NCI-H524 treated with DMSO at 0.1 percent for 48 hours (cell line): ENCODE measurements around the gene SOCS7.
"Not testable (repeated sequence)": the region's sequence is repeated elsewhere in the genome, so short reads cannot be mapped to it uniquely, and the experiment has no call there.

Source experiments
- DNase-seq: peaks from one replicate; lab custom pipeline; 2025; lab: John Stamatoyannopoulos, UW

The SOCS7 gene

GRCh38 chr17:38421171-38421841, 69.7 kb downstream of the SOCS7 start:
- no peak for DNase-seq

GRCh38 chr17:38421871-38422827, 70.5 kb downstream of the SOCS7 start:
- peak; percentile 30 for DNase-seq

DNA sequence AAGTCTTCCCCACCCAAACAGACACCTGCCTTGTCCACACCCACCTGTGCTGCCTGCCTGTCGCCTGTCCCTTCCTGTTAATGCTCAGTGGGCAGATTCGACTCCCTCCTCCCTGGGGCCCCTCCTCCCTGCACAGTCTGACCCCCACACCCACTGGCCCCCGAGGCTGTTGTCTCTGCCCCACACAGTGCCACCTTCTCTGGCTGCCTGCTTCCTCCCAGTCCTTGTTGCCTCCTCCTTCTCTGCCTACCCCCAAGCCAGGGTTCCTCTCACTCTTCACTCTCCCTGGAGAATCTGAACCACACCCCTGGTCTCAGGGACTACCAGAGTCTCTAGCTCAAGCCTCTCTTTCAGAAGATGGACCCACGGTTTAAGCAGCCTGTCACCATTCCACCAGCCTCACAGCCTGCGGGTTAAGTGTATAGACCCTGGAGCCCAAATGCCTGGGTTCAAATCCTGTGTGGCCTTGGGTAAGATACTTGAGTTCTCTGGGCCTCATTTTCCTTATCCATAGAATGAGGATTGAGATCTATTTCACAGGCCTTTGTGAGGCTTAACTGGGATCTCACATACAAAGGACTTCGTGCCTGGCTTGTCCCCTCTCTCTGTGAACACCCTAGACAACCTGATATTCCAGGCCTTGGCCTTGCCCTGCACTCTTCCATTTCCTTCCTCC, 72.8 kb downstream of the SOCS7 start:
- DNase-seq = no peak

DNA sequence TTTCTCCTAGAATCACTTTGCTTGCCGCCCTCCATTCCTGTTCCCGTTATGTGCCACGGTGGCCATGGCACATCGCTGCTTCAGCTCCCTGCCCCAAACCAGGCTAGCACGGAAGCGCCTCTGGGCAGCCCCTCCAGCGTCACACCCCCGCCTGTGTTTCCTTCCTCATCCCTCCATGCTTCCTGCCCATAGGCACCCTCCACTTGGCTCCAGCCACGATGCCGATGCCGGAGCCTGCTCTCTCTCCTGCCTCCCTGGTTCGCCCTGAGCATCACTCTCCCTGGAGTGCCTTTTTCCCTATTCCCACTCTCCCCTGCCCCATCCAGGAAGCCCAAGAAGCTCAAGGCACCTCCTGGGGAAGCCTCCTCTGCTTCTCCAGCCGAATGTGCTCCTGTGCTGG, 73.4 kb downstream of the SOCS7 start:
- no peak for DNase-seq

- no peak for DNase-seq
These were observed 74.1 kb downstream of the SOCS7 start for GRCh38 chr17:38425744-38426143.

DNA sequence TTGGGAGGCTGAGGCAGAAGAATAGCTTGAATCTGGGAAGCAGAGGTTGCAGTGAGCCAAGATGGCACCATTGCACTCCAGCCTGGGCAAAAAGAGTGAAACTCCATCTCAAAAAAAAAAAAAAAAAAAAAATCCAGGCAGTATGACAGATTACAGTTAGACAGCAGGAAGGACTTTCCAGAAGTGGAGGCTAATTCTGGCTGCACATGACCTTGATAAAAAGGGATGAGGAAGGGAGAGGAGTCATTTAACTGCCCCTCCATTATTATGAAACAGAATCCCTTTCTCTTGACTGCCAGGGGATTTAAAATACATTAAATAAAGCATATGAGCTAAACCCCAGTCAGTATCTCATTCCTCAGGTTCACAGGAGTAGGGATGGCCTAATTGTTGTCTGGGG, 74.8 kb downstream of the SOCS7 start:
- DNase-seq = no peak

DNA sequence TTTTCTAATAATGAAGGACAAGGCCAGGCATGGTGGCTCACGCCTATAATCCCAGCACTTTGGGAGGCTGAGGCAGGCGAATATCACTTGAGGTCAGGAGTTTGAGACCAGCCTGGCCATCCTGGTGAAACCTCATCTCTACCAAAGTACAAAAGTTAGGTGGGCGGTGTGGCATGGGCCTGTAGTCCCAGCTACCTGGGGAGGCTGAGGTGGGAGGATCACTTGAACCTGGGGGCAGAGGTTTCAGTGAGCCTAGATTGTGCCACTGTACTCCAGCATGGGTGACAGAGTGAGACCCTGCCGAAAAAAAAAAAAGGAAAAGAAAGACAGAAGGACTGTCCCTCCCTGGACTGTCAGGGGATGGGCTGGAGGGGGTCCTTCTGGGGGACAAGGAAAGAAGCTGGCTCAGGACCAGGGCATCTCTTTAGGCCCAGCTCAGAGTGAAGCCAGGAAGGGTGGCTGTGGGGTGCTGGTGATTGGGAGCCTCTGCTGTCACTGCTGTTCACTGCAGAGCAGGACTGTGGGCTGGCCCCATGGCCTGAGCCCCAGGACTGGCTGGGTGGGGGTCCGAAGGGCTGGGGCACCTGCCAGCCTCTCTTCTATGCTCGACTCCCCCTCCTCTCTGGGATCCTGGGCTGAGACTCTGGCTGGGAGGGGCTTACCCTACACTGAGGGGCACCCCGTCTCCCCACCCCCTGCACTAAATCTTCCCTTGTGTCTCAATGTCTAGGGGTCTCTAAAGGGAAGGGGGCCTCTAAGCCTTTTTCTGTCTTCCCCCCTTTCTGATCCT, 75.7 kb downstream of the SOCS7 start:
- no peak for DNase-seq

DNA sequence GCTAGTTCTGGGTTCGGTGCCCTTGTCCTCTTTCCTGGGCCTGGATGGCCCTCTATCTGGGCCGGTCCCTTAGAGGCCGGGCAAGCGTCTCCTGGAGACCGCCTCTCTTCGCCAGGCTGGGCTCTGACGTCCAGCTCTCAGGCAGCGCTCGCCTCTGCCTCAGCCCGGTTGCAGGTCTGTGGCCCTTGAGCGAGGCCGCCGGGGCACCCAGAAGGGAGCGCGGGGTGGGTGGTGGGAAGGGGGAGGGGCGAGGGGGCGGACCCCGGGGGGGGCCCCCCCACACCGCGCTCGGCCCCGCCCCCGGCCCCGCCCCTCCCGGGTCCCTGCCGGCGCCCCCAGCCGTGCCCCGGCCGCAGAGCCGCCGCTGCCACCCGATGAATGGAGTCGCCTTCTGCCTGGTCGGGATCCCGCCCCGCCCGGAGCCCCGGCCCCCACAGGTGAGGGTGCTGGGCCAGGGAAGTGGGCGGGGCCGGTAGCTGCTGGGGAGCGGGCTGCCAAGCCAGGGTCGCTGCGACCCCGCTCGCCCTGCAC, 76.5 kb downstream of the SOCS7 start, which contains the start of gene ARHGAP23:
Gene ARHGAP23, plus strand, starts transcription at position 353 of the 531 bp plus-strand sequence. Its CDS starts 22 bp downstream, at position 375.
- no peak for DNase-seq

DNA sequence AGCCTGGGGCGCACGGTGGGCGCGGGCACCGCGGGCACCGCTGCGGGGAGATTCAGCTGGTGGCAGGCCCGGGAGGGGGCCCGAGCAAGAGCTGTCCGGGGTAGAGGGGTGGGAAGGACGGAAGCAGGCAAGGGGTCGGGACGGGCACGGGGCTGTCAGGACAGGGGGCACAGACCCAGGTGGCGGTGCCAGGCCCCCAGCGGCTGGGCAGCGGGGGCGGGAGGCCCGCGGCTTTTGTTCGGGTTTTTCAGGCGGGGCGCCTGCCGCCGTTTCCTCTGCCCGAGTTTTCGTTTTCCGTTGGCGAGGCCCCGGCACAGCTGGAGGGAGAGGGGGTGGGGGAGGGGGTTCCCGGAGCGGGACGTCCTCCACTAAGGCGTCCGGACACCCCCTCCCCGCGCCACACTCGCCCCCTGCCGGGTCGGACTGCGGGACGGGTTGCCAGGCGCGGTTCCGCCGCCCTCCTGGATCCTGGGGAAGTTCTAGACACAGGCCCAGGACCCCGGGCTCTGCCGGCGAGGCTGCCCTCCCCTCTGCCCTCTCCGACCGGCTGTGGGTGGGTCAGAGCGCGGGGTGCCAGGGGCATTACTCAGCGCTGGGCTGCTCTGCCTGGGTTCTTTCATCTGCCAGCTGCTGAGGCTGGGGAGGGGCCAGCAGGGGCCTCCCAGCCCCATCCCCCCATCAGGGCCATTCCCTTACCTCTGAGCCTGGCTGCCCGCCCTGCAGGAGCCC, 77.2 kb downstream of the SOCS7 start:
- no peak for DNase-seq

DNA sequence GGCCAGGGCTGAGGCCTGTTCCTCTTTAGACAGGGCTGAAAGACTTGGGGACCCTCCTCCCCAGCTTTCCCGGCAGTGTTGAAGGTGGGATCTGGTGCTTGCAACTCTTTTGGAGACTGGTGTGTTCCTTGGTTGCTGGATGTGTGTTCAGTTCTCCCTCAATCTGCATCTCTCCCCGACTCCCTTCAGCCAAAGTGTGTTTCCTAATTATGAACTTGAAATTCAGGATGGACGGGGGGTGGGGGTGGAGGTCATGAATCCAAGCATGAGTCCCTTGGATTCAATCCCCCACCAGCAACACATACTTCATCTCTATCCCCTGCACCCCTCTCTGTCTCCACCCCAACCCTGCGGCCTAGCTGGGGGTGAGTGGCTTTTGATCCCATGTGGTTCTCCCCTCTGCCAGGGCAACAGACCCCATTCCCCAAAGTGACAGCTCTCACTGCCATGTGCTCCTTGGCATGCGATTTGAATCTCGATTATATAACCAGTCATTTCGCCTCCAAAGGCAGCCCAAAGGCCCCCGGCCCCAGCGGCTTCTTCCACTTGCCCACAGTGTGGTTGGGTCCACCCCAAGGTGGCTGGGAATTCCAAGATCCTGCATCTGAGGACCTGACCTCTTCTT, 77.9 kb downstream of the SOCS7 start:
- DNase-seq = no peak

- DNase-seq = no peak
These were observed 78.7 kb downstream of the SOCS7 start for GRCh38 chr17:38430316-38430715.

DNA sequence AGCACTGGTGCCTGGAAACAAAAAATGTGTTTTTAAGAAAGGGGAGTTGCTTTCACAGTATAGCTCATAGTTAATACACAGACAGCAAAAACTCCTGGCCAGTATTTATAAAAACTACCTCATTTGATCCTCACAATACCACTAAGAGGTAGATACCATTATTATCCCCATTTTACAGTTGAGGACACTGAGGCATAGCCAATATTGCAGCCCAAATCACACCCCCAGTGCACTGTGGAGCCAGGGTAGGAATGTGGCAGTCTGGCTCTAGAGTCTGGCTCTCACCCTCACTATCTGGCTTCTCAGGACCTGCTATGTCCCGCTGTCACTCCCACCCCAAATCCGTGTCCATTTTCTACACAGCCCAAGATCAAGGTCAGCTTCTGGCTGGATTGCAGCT, 79.2 kb downstream of the SOCS7 start:
- DNase-seq = no peak

GRCh38 chr17:38431346-38432145, 79.9 kb downstream of the SOCS7 start:
- DNase-seq = no peak

GRCh38 chr17:38434178-38434665, 82.6 kb downstream of the SOCS7 start:
- DNase-seq = no peak

- DNase-seq = no peak
These were observed 84.2 kb downstream of the SOCS7 start for GRCh38 chr17:38435795-38436194.

DNA sequence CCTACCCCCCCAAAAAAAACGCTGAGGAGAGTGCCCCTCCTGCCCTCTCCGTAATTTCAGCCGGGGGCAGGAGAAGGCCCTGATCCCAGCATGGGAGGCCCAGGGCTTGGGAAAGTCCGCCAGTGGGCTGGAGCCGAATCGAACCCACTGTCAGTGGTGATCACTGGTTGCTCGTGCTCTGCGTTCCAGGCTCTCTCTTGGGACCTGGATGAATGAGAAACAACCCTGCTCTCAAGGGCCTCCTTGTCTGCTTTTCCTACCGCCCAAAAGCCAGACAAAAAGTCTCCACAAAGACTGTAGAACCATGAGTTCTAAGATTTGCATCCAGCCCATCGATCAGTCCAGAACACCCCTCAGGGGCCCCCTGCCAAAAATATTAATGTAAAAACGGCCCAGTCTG, 84.7 kb downstream of the SOCS7 start:
- DNase-seq = no peak

DNA sequence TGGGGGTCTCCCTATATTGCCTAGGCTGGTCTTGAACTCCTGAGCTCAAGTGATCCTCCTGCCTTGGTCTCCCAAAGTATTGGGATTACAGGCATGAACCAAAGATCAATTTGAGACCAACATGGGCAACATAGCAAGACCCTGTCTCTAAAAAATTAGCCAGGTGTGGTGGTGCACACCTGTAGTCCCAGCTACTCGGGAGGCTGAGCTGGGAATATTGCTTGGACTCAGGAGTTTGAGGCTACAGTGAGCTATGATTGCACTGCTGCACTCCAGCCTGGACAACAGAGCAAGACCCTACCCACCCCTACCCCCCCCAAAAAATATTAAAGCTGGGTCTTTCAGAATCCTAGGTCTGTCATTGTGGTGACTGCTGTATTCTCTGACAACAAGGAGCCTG, 85.7 kb downstream of the SOCS7 start:
- DNase-seq = not testable (repeated sequence)

DNA sequence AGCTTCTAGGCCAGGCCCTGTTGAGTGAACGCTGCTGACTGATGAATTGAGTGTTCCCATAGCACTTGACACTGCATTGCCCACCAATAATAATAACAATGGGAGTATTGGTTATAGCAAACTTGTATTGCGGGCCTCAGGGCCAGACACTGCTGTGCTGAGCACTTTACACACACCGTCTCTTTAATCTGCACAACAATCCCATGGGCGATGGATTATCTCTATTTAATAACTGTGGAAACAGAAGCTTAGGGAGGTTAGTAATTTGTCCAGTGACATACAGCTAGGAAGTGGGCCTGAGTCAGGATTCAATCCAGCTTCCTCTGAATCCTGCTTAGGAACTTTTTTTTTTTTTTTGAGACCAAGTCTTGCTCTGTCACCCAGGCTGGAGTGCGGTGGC, 87.8 kb downstream of the SOCS7 start:
- no peak for DNase-seq
